GM18867 (cell line): ENCODE results near the gene NXF1.

Experiments used
- ATAC-seq: cut with Tn5 transposase; IDR thresholded peaks from one replicate; pipeline ENCODE4 v1.9.1; 2021; ENCODE audit warnings: mild to moderate bottlenecking, moderate library complexity; ENCODE audit not compliant: unreplicated experiment

NXF1 gene

GRCh38 chr11:62747475-62748160 lies 57.6 kb downstream of the NXF1 start:
- no peak for ATAC-seq
